ENCODE data around the gene DACT1.
"Not testable (repeated sequence)": the region's sequence is repeated elsewhere in the genome, so short reads cannot be mapped to it uniquely, and the experiment has no call there.

DACT1 gene

GRCh38 chr14:58637391-58638230 is at the start of gene DACT1:
TSS of gene DACT1 (plus strand) at chr14:58637962. CDS start at chr14:58638203, 241 bp downstream.
- peak; percentile 96 for DNase-seq

GRCh38 chr14:58588321-58588720 is 49.4 kb upstream of the DACT1 start:
- not testable (repeated sequence) for DNase-seq

- no peak for DNase-seq
These were observed 43.8 kb upstream of the DACT1 start for GRCh38 chr14:58593977-58594376.

GRCh38 chr14:58597041-58597440 is 40.7 kb upstream of the DACT1 start:
- DNase-seq, result no peak

- no peak for DNase-seq
These were observed 39.5 kb upstream of the DACT1 start for GRCh38 chr14:58598028-58598803.

GRCh38 chr14:58598804-58599525 is 38.8 kb upstream of the DACT1 start:
- no peak for DNase-seq

GRCh38 chr14:58599707-58600106 is 38.1 kb upstream of the DACT1 start:
- no peak for DNase-seq

- no peak for DNase-seq
These were observed 32.3 kb upstream of the DACT1 start for GRCh38 chr14:58605465-58605864.

GRCh38 chr14:58607131-58607951 is 30.4 kb upstream of the DACT1 start:
- no peak for DNase-seq

GRCh38 chr14:58607952-58608317 is 29.8 kb upstream of the DACT1 start:
- no peak for DNase-seq

GRCh38 chr14:58617619-58618018 is 20.1 kb upstream of the DACT1 start:
- DNase-seq, result no peak

- no peak for DNase-seq
These were observed 17.8 kb upstream of the DACT1 start for GRCh38 chr14:58620011-58620410.

- no peak for DNase-seq
These were observed 12.3 kb upstream of the DACT1 start for GRCh38 chr14:58625438-58625837.

GRCh38 chr14:58626431-58626831 is 11.3 kb upstream of the DACT1 start:
- DNase-seq, result no peak

GRCh38 chr14:58628406-58628805 is 9.4 kb upstream of the DACT1 start:
- DNase-seq, result no peak

GRCh38 chr14:58629281-58629680 is 8.5 kb upstream of the DACT1 start:
- DNase-seq, result no peak

GRCh38 chr14:58631732-58632131 is 6.0 kb upstream of the DACT1 start:
- DNase-seq, result no peak

- DNase-seq, result no peak
These were observed 3.9 kb upstream of the DACT1 start for GRCh38 chr14:58633831-58634230.

- no peak for DNase-seq
These were observed 3.2 kb upstream of the DACT1 start for GRCh38 chr14:58634406-58635090.

GRCh38 chr14:58635091-58635830 is 2.5 kb upstream of the DACT1 start:
- no peak for DNase-seq

GRCh38 chr14:58636129-58636528 is 1.6 kb upstream of the DACT1 start:
- no peak for DNase-seq
